Measurements from ENCODE around the gene RHOD.

DNA sequence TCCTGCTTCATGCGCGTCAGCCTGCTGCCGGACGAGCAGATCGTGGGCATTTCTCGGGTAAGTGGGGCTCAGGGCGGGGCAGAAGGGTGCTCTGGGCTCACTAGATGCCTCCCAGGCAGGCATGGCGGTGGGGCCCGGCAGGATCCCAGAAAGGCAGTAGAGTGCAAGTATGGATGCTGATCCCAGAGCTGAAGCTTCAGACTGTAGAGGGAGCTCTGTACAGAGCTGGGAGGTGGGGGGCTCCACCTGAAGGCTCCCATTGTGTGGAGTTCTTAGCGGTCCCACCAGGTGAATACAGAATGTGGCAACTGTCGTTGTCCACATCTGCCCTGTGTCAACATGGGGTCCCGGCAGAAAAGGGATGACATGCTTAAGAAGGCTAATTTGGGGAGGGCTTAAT is 16.5 kb upstream of the RHOD start:
- TF ChIP-seq, protein P1, sequence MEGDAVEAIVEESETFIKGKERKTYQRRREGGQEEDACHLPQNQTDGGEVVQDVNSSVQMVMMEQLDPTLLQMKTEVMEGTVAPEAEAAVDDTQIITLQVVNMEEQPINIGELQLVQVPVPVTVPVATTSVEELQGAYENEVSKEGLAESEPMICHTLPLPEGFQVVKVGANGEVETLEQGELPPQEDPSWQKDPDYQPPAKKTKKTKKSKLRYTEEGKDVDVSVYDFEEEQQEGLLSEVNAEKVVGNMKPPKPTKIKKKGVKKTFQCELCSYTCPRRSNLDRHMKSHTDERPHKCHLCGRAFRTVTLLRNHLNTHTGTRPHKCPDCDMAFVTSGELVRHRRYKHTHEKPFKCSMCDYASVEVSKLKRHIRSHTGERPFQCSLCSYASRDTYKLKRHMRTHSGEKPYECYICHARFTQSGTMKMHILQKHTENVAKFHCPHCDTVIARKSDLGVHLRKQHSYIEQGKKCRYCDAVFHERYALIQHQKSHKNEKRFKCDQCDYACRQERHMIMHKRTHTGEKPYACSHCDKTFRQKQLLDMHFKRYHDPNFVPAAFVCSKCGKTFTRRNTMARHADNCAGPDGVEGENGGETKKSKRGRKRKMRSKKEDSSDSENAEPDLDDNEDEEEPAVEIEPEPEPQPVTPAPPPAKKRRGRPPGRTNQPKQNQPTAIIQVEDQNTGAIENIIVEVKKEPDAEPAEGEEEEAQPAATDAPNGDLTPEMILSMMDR (IDR thresholded peaks at IDR 0.05) = no peak
- no peak for TF ChIP-seq POLR2AphosphoS5 (IDR thresholded peaks at IDR 0.05; ENCODE audit: low read depth, low read length)
